Tibial nerve (tissue), 4 donors: ENCODE results near the gene NEDD4L. TPM values are rescaled to one million over a fixed set of nuclear protein-coding genes. Genes with fewer than 3 reads are reported as not detected.

ENCODE experiments used
- DNase-seq, 2 donors: peaks; one replicate each; pipeline ENCODE4 v3.0.0-alpha.2; 2019; ENCODE audit warnings: low spot score in 2 of 2
- H3K27ac ChIP-seq, 4 donors: fragments of 200-600 bp; sonication (generic) in 3 of 4; one replicate each; pipeline ENCODE4 v1.5.1; 2017 to 2019; ENCODE audit warnings: mild to moderate bottlenecking in 1 of 4
- H3K27me3 ChIP-seq, 2 donors: fragments of 200-600 bp; sonication (generic) in 1 of 2; one replicate each; pipeline versions ENCODE4 v1.5.1 to v1.6.0; 2017 to 2019
- H3K36me3 ChIP-seq, 3 donors: fragments of 200-600 bp; sonication (generic); one replicate each; pipeline ENCODE4 v1.5.1; 2018 to 2019
- H3K4me1 ChIP-seq, 4 donors: fragments of 200-600 bp; sonication (generic) in 3 of 4; one replicate each; pipeline ENCODE4 v1.5.1; 2017 to 2019
- H3K4me3 ChIP-seq, 4 donors: fragments of 200-600 bp; sonication (generic) in 3 of 4; one replicate each; pipeline ENCODE4 v1.5.1; 2017 to 2019; ENCODE audit warnings: mild to moderate bottlenecking in 1 of 4, moderate library complexity in 1 of 4
- H3K9me3 ChIP-seq, 4 donors: fragments of 200-600 bp; sonication (generic) in 3 of 4; one replicate each; pipeline ENCODE4 v1.5.1; 2017 to 2019
- CTCF ChIP-seq, 5 experiments: fragments of 200-600 bp in 3 of 5; fragments of 450-650 bp in 2 of 5; sonication (generic) in 3 of 5; IDR thresholded peaks; one replicate each; pipeline ENCODE4 v1.5.1; 2016 to 2019; ENCODE audit warnings: antibody characterized with exemption in 5 of 5, mild to moderate bottlenecking in 3 of 5, moderate library complexity in 2 of 5
- EP300 ChIP-seq, 2 donors: sonication (generic); formaldehyde crosslinking; IDR thresholded peaks; one replicate each; pipeline ENCODE4 v1.6.1; 2017; ENCODE audit warnings: antibody characterized with exemption in 2 of 2, mild to moderate bottlenecking in 1 of 2
- POLR2A ChIP-seq, 2 donors: fragments of 450-650 bp; IDR thresholded peaks; one replicate each; pipeline ENCODE4 v1.6.1; 2017; ENCODE audit warnings: antibody characterized with exemption in 2 of 2, mild to moderate bottlenecking in 2 of 2, moderate library complexity in 2 of 2
- whole genome bisulfite sequencing, 2 donors: methylation state at CpG; one replicate each; pipeline ENCODE4 v1.1.5; 2018; 5-methylcytosine and 5-hydroxymethylcytosine counted together
- total RNA-seq, 4 donors: library from RNA; depleted of rRNA; stranded (reverse); fragments of >200 nt; gene quantifications; one replicate each; pipeline ENCODE4 v1.1.0, GENCODE V29; 2016

The NEDD4L gene
- total RNA-seq, 4 donors from 2014 or later, result 15.3 to 59.9 (median 26.8) TPM

- H3K4me1 ChIP-seq, result peaks cover 0 to 23% (median 3%) of the 10 kb centered on the region in 4 donors
- no peak overlapping the region for H3K4me3 ChIP-seq
- DNase-seq, result no peak
- 83 to 86% methylated on average over 7 of the region's 7 CpGs for WGBS, 2 donors
- peak overlapping the region in 1 of 4 donors; percentile 6 for H3K27ac ChIP-seq
- H3K27me3 ChIP-seq, result no peaks in the 10 kb centered on the region
- no peaks in the 10 kb centered on the region for H3K36me3 ChIP-seq
- H3K9me3 ChIP-seq, result no peaks in the 10 kb centered on the region
- TF ChIP-seq EP300 (IDR thresholded peaks at IDR 0.05), result no peak
- TF ChIP-seq CTCF (IDR thresholded peaks at IDR 0.05), result no peak
Measured at GRCh38 chr18:58416014-58416703, 372.1 kb downstream of the NEDD4L start.

GRCh38 chr18:58416704-58417683, 373.0 kb downstream of the NEDD4L start:
- H3K4me1 ChIP-seq, result peaks cover 0 to 23% (median 3%) of the 10 kb centered on the region in 4 donors
- WGBS, 2 donors, result 70 to 81% methylated on average over 14 to 16 of the region's 16 CpGs
- no peaks in the 10 kb centered on the region for H3K27me3 ChIP-seq
- no peak for DNase-seq
- no peaks in the 10 kb centered on the region for H3K36me3 ChIP-seq
- H3K27ac ChIP-seq, result peak overlapping the region in 1 of 4 donors; percentile 35
- H3K4me3 ChIP-seq, result no peak overlapping the region
- no peaks in the 10 kb centered on the region for H3K9me3 ChIP-seq
- TF ChIP-seq EP300 (IDR thresholded peaks at IDR 0.05) (no peak), POLR2A (IDR thresholded peaks at IDR 0.05) (no peak), CTCF (IDR thresholded peaks at IDR 0.05) (no peak)

- peak in 1 of 2 donors; percentile 6 for TF ChIP-seq EP300 (IDR thresholded peaks at IDR 0.05)
- no peak for TF ChIP-seq CTCF (IDR thresholded peaks at IDR 0.05)
- peak overlapping the region in 1 of 4 donors; percentile 35 for H3K27ac ChIP-seq
- no peaks in the 10 kb centered on the region for H3K9me3 ChIP-seq
- no peaks in the 10 kb centered on the region for H3K36me3 ChIP-seq
- no peak overlapping the region for H3K4me3 ChIP-seq
- 69 to 87% methylated on average over 6 of the region's 6 CpGs for WGBS, 2 donors
- H3K4me1 ChIP-seq, result peaks cover 0 to 23% (median 3%) of the 10 kb centered on the region in 4 donors
- DNase-seq, result no peak
- no peaks in the 10 kb centered on the region for H3K27me3 ChIP-seq
Measured at GRCh38 chr18:58417752-58418151, 373.7 kb downstream of the NEDD4L start.

DNA sequence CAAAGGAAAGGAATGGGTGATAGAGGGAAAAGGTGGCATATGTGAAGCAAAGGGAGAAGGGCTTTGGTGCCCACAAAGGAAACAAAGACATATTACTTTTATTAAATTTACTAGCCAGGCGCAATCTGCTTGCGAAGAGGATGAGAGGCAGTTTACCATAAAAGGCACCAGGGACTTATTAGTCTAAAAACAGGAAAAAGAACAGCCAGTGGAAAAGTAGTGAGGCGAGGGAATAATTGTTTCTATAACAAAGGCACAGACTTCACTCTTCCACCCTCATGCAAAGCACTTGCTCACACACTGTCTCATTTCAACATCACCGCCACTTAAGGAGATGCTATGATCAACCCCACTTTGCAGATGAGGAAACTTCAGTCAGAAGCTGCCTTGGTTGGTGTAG, 374.3 kb downstream of the NEDD4L start:
- Histone ChIP-seq H3K9me3 (no peaks in the 10 kb centered on the region), H3K27me3 (no peaks in the 10 kb centered on the region), H3K4me1 (peaks cover 0 to 21% (median 3%) of the 10 kb centered on the region in 4 donors), H3K4me3 (no peak overlapping the region), H3K27ac (no peak overlapping the region), H3K36me3 (no peaks in the 10 kb centered on the region)
- DNase-seq, result no peak
- WGBS, 2 donors, result 92% methylated on average over 4 of the region's 4 CpGs
- TF ChIP-seq POLR2A (IDR thresholded peaks at IDR 0.05) (no peak), EP300 (IDR thresholded peaks at IDR 0.05) (no peak), CTCF (IDR thresholded peaks at IDR 0.05) (no peak)
